Iris pigment epithelial cell (primary cell): ENCODE measurements around the gene BFAR.

Experiments
- DNase-seq: peaks from one replicate; pipeline ENCODE4 v3.0.0-alpha.2; 2011; ENCODE audit warnings: low read depth

BFAR gene

GRCh38 chr16:14632693-14633569 lies at the start of gene BFAR:
Gene BFAR, plus strand, starts transcription at chr16:14632951. Its CDS starts 11,396 bp downstream, at chr16:14644347.
- DNase-seq, result peak; percentile 95

GRCh38 chr16:14585287-14585686 lies 47.5 kb upstream of the BFAR start:
- DNase-seq, result no peak

GRCh38 chr16:14586637-14587305 lies 46.0 kb upstream of the BFAR start:
- no peak for DNase-seq

GRCh38 chr16:14600164-14600563 lies 32.6 kb upstream of the BFAR start:
- peak; percentile 49 for DNase-seq

GRCh38 chr16:14602443-14602963 lies 30.2 kb upstream of the BFAR start:
- no peak for DNase-seq

- no peak for DNase-seq
Observed at GRCh38 chr16:14606102-14606501, 26.6 kb upstream of the BFAR start.

GRCh38 chr16:14608111-14608566 lies 24.6 kb upstream of the BFAR start:
- no peak for DNase-seq

- no peak for DNase-seq
Observed at GRCh38 chr16:14608604-14609003, 24.1 kb upstream of the BFAR start.

GRCh38 chr16:14609716-14610115 lies 23.0 kb upstream of the BFAR start:
- DNase-seq, result no peak

- DNase-seq, result no peak
Observed at GRCh38 chr16:14611660-14612059, 21.1 kb upstream of the BFAR start.

- DNase-seq, result no peak
Observed at GRCh38 chr16:14613991-14614390, 18.8 kb upstream of the BFAR start.

- no peak for DNase-seq
Observed at GRCh38 chr16:14616280-14616679, 16.5 kb upstream of the BFAR start.

GRCh38 chr16:14618566-14618965 lies 14.2 kb upstream of the BFAR start:
- DNase-seq, result no peak

- DNase-seq, result no peak
Observed at GRCh38 chr16:14627078-14627477, 5.7 kb upstream of the BFAR start.

- no peak for DNase-seq
Observed at GRCh38 chr16:14628806-14629611, 3.7 kb upstream of the BFAR start.

- DNase-seq, result peak; percentile 17
Observed at GRCh38 chr16:14629612-14629918, 3.2 kb upstream of the BFAR start.

GRCh38 chr16:14629919-14630619 lies 2.7 kb upstream of the BFAR start, which contains the start of gene PARN:
Gene PARN, minus strand, starts transcription at chr16:14630260. Its CDS starts 135 bp downstream, at chr16:14630125.
- DNase-seq, result peak; percentile 98

GRCh38 chr16:14630620-14631330 lies 2.0 kb upstream of the BFAR start:
- peak; percentile 19 for DNase-seq

GRCh38 chr16:14634389-14634725 lies 1.6 kb downstream of the BFAR start:
- no peak for DNase-seq

GRCh38 chr16:14635395-14636165 lies 2.8 kb downstream of the BFAR start:
- DNase-seq, result no peak
